ENCODE results near the gene TMC8.
"Not testable (repeated sequence)": the region's sequence is repeated elsewhere in the genome, so short reads cannot be mapped to it uniquely, and the experiment has no call there.

Gene TMC8

GRCh38 chr17:78163881-78164747, 33.5 kb downstream of the TMC8 start:
- no peak for DNase-seq

- no peak for DNase-seq
These were observed 34.4 kb downstream of the TMC8 start for GRCh38 chr17:78164748-78165607.

- no peak for DNase-seq
These were observed 35.8 kb downstream of the TMC8 start for GRCh38 chr17:78166416-78166815.

GRCh38 chr17:78168242-78168902, 37.8 kb downstream of the TMC8 start, which contains the start of gene SYNGR2:
Gene SYNGR2 (plus strand): TSS chr17:78168581. CDS start chr17:78168617, 36 bp downstream.
- peak; percentile 48 for DNase-seq

GRCh38 chr17:78168903-78169793, 38.6 kb downstream of the TMC8 start:
- peak; percentile 3 for DNase-seq

- no peak for DNase-seq
These were observed 40.4 kb downstream of the TMC8 start for GRCh38 chr17:78170692-78171590.

- DNase-seq, result not testable (repeated sequence)
These were observed 41.1 kb downstream of the TMC8 start for GRCh38 chr17:78171591-78172248.

GRCh38 chr17:78172249-78173051, 41.9 kb downstream of the TMC8 start:
- DNase-seq, result no peak

- no peak for DNase-seq
These were observed 42.6 kb downstream of the TMC8 start for GRCh38 chr17:78173097-78173715.

- DNase-seq, result no peak
These were observed 43.8 kb downstream of the TMC8 start for GRCh38 chr17:78174346-78174869.

GRCh38 chr17:78174870-78175642, 44.5 kb downstream of the TMC8 start:
- no peak for DNase-seq

GRCh38 chr17:78175643-78175981, 45.0 kb downstream of the TMC8 start:
- no peak for DNase-seq

- no peak for DNase-seq
These were observed 46.0 kb downstream of the TMC8 start for GRCh38 chr17:78176548-78177025.

- DNase-seq, result no peak
These were observed 48.8 kb downstream of the TMC8 start for GRCh38 chr17:78179372-78179771.

- DNase-seq, result no peak
These were observed 49.5 kb downstream of the TMC8 start for GRCh38 chr17:78180083-78180482.

- DNase-seq, result no peak
These were observed 49.9 kb downstream of the TMC8 start for GRCh38 chr17:78180508-78180907.

GRCh38 chr17:78182504-78182903, 51.9 kb downstream of the TMC8 start:
- no peak for DNase-seq

- DNase-seq, result no peak
These were observed 53.3 kb downstream of the TMC8 start for GRCh38 chr17:78183916-78184315.
